ENCODE data around the gene CHST13. TPM values are rescaled to one million over a fixed set of nuclear protein-coding genes. Genes with fewer than 3 reads are reported as not detected.
"Not testable (repeated sequence)": the region's sequence is repeated elsewhere in the genome, so short reads cannot be mapped to it uniquely, and the experiment has no call there.

Gene CHST13
- total RNA-seq, 2 experiments from 2014 or later = not detected

DNA sequence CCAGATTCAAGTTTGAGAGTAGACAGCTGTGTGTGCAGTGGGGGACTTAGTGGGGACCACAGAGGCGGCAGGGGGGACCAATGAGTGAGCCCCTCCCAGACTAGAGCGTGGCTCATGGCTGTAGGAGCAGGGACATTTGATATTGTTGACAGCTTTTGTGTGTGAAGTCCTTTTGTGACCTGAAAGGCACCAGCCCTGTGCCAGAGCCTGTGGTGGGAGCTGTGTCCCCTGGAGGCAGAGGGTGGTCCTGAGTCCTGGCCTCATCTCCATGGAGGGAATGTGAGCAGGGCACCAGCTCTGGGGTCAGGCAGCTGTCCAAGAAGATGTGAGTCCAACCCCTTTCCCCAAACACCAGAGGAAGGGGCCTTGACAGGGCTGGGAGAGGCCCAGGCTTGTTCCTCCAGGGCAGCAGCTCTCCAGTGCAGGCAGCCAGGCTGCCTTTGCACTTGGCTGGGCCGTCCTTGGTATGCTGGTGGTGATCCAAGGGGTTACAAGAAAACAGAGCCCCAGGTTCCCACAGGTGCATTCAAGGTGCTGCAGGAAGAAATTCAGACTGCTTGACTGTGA is 44.9 kb downstream of the CHST13 start:
- H3K9me3 Mint-ChIP-seq (ENCODE audit: low read depth) = peaks cover 2% of the 10 kb centered on the region
- intact Hi-C loops (cut with DNase I, micrococcal nuclease) = no loop called here
- ChIA-PET CTCF (no interaction called here), POLR2A (no interaction called here)
- no peak for DNase-seq
- no peak for ATAC-seq
- peaks cover 9% of the 10 kb centered on the region for H3K27me3 Mint-ChIP-seq
- no peaks in the 10 kb centered on the region for H3K36me3 Mint-ChIP-seq (ENCODE audit: low read depth)
- H3K4me1 Mint-ChIP-seq = no peaks in the 10 kb centered on the region
- no peak overlapping the region for H3K27ac Mint-ChIP-seq
- H3K4me3 Mint-ChIP-seq = no peak overlapping the region

DNA sequence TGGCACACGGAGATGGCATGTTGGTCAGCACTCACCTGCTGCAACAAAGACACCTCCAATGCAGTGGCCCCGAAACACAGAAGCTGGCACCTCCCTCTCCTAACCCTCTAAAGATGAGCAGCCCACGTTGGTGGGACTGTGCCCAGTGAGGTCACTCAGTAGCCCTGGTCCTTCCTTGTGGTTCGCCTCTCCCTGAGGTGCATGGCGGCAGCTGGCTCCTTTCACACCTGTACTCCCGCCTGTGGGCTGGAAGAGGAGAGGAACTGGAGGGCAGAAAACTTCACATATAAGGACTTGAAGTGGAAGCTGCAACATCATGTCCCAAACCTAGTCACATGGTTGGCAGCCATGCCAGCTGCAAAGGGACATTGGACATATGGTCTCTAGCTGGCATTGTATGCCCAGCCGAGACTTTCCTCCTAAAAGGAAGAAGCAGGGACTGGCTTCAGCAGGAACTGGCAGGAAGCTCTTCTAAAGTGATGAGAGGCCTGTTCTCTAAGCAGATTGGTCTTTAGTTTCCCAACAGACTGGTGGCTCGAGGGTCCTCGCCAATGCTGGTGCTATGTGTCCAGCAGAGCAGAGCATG is 45.5 kb downstream of the CHST13 start:
- no peak for DNase-seq

DNA sequence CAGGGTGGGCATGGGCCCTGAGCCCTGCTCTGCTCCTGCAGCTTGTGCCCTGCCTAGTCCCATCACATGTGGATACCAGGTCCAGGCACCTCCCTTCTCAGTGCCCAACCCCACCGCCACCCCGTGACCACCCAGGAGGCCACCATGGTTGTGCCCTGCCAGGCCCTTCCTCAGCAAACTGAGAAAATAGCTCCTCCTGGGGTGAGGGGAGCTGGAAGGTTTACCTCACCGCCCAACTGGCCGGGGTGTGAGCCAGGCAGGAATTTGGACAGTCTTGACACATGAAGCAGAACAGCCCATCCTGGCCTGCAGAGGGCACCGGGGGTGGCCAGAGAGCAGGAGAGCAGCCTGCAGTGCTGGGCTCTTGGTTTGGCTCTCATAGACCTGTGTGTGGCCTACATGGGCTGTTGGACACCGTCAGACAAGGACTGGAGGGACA is 46.2 kb downstream of the CHST13 start:
- H3K27ac Mint-ChIP-seq = no peak overlapping the region
- peaks cover 7% of the 10 kb centered on the region for H3K27me3 Mint-ChIP-seq
- H3K4me3 Mint-ChIP-seq = no peak overlapping the region
- DNase-seq = no peak
- H3K36me3 Mint-ChIP-seq (ENCODE audit: low read depth) = no peaks in the 10 kb centered on the region
- H3K4me1 Mint-ChIP-seq = no peaks in the 10 kb centered on the region
- intact Hi-C loops (cut with DNase I, micrococcal nuclease) = no loop called here
- H3K9me3 Mint-ChIP-seq (ENCODE audit: low read depth) = peaks cover 2% of the 10 kb centered on the region
- ChIA-PET POLR2A (no interaction called here), CTCF (no interaction called here)
- ATAC-seq = no peak

More for the DNA sequence above, 45.5 kb downstream of the CHST13 start:
- peaks cover 2% of the 10 kb centered on the region for H3K9me3 Mint-ChIP-seq (ENCODE audit: low read depth)
- no peak overlapping the region for H3K4me3 Mint-ChIP-seq
- ChIA-PET CTCF (no interaction called here), POLR2A (no interaction called here)
- peaks cover 9% of the 10 kb centered on the region for H3K27me3 Mint-ChIP-seq
- no peak for ATAC-seq
- H3K27ac Mint-ChIP-seq = no peak overlapping the region
- intact Hi-C loops (cut with DNase I, micrococcal nuclease) = no loop called here
- no peaks in the 10 kb centered on the region for H3K4me1 Mint-ChIP-seq
- H3K36me3 Mint-ChIP-seq (ENCODE audit: low read depth) = no peaks in the 10 kb centered on the region

DNA sequence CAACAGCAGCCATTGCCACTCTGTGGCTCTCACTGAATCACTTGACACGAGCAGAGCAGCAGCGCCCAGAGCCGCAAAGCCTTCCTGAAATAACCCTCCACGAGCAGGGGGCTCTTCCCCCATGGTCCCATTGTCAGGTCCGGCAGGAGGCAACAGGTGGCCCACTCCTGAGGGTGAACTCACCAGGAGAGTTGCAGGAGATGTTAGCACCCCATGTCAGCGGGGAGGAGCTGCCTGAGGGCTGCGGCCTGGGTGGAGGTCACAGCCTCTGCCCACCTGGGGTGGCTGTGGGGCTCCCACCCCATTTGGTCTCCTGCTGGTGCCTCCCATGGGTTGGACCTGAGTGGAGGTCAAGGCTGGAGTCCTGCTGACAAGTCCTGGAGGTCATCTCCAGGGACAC is 47.1 kb downstream of the CHST13 start:
- intact Hi-C loops (cut with DNase I, micrococcal nuclease) = no loop called here
- ChIA-PET POLR2A (no interaction called here), CTCF (no interaction called here)
- Mint-ChIP-seq H3K27me3 (peaks cover 6% of the 10 kb centered on the region), H3K9me3 (ENCODE audit: low read depth) (no peaks in the 10 kb centered on the region), H3K36me3 (ENCODE audit: low read depth) (no peaks in the 10 kb centered on the region), H3K4me3 (no peak overlapping the region), H3K4me1 (no peaks in the 10 kb centered on the region), H3K27ac (no peak overlapping the region)
- no peak for DNase-seq
- ATAC-seq = no peak

DNA sequence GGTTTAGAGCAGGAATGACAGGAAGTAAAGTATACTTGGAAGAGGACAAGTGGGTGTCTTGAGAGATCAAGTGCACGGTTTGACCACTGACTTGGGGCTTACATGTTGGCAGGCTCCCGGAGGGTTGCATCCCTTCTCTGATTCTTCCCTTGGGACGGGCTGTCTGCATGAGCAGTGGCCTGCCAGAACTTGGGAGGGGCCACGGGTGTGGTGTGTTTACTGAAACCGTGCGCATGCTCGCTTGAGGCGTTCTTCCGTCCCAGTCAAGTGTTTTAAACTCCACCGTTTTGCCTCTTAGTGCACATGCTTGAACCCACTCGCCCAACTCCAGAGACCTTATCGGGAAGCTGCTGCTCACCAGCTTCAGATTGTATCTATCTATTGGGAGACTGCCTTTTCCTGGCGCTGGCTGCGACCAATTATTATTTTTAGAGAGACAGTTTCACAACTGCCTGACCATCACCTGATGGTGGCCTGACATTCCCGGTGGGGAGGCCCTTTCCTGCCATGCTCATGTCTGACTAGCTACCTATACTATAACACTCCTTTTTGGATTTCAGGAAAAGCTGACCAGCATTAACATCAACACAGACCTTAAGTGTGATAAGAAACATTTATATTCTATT is 49.6 kb downstream of the CHST13 start:
- no peaks in the 10 kb centered on the region for H3K36me3 Mint-ChIP-seq (ENCODE audit: low read depth)
- no peak for ATAC-seq
- intact Hi-C loops (cut with DNase I, micrococcal nuclease) = no loop called here

DNA sequence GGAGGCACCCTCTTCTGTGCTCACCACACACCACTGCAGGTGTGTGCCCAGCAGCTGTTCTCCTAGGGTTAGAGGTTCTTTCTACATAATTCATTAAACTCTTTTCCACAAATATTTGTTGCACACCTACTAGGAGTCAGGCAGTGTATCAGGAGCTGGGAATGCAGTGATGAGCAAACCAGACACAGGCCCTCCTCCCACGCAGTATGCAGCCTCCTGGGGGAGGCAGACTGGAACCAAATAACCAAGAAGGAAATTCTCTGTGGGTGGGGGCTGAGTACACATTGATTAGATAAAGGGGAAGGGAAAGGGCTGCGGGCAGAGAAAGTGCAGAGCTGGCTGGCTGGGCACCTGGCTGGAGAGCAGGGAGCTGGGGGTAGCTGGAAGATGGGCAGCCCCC is 53.3 kb downstream of the CHST13 start:
- no peak overlapping the region for H3K4me3 Mint-ChIP-seq
- intact Hi-C loops (cut with DNase I, micrococcal nuclease) = no loop called here
- ATAC-seq = no peak
- H3K36me3 Mint-ChIP-seq (ENCODE audit: low read depth) = no peaks in the 10 kb centered on the region
- POLR2A ChIA-PET = no interaction called here
- peaks cover 4% of the 10 kb centered on the region for H3K27me3 Mint-ChIP-seq
- no peaks in the 10 kb centered on the region for H3K9me3 Mint-ChIP-seq (ENCODE audit: low read depth)
- CTCF ChIA-PET = no interaction called here
- H3K27ac Mint-ChIP-seq = no peak overlapping the region
- H3K4me1 Mint-ChIP-seq = no peaks in the 10 kb centered on the region
- DNase-seq = no peak

More for the DNA sequence above, 49.6 kb downstream of the CHST13 start:
- no peak overlapping the region for H3K27ac Mint-ChIP-seq
- H3K27me3 Mint-ChIP-seq = peaks cover 4% of the 10 kb centered on the region
- no peak overlapping the region for H3K4me3 Mint-ChIP-seq
- H3K4me1 Mint-ChIP-seq = no peaks in the 10 kb centered on the region
- no peak for DNase-seq
- H3K9me3 Mint-ChIP-seq (ENCODE audit: low read depth) = no peaks in the 10 kb centered on the region
- CTCF ChIA-PET = no interaction called here
- POLR2A ChIA-PET = no interaction called here

DNA sequence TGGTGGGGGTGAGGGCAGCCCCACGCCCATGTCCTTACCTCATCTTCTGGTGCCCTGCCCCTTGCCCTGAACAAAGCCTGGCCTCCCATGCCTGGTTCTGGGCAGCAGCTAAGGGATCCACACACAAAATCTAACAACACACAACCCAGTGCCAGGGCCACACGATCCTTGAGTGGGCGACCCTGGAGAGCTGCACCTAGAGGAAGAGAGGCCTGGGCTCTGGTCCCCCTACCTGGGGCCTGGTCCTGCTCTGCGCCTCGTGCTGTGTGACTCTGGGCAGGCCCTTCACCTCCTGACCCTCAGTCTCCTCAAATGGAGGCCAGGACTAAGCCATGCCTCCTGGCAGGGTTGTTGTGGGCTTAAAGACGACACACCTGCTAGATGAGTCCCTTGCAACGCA is 54.7 kb downstream of the CHST13 start:
- ChIA-PET CTCF (no interaction called here), POLR2A (no interaction called here)
- DNase-seq (no peak), ATAC-seq (no peak)
- H3K27ac Mint-ChIP-seq = no peak overlapping the region
- intact Hi-C loops (cut with DNase I, micrococcal nuclease) = no loop called here
- no peaks in the 10 kb centered on the region for H3K36me3 Mint-ChIP-seq (ENCODE audit: low read depth)
- no peak overlapping the region for H3K4me3 Mint-ChIP-seq
- H3K27me3 Mint-ChIP-seq = peaks cover 2% of the 10 kb centered on the region
- no peaks in the 10 kb centered on the region for H3K9me3 Mint-ChIP-seq (ENCODE audit: low read depth)
- no peaks in the 10 kb centered on the region for H3K4me1 Mint-ChIP-seq

DNA sequence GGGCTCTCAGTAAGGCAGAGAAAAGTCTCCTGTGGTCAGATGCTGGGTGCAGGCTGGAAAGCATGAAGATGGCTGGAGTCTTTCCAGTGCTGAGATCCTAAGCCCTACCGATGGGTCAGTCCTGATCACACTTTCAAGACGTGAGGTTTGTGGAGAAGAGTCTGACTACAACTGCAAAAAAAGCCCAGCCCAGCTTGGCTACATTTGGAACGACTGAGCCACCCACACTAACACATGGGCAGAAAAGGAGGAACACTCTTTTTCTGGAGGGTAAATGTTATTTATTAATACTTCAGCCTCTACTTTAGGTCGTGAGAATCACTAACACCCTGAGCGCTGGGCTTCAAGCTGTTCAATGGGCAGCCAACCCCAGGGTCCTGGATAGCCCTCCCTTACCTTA is 56.8 kb downstream of the CHST13 start:
- no peaks in the 10 kb centered on the region for H3K4me1 Mint-ChIP-seq
- intact Hi-C loops (cut with DNase I, micrococcal nuclease) = no loop called here
- H3K27ac Mint-ChIP-seq = no peak overlapping the region
- ATAC-seq (no peak), DNase-seq (no peak)
- POLR2A ChIA-PET = no interaction called here
- CTCF ChIA-PET = no interaction called here
- no peak overlapping the region for H3K4me3 Mint-ChIP-seq
- peaks cover 4% of the 10 kb centered on the region for H3K9me3 Mint-ChIP-seq (ENCODE audit: low read depth)
- H3K36me3 Mint-ChIP-seq (ENCODE audit: low read depth) = no peaks in the 10 kb centered on the region
- peaks cover under 1% of the 10 kb centered on the region for H3K27me3 Mint-ChIP-seq

DNA sequence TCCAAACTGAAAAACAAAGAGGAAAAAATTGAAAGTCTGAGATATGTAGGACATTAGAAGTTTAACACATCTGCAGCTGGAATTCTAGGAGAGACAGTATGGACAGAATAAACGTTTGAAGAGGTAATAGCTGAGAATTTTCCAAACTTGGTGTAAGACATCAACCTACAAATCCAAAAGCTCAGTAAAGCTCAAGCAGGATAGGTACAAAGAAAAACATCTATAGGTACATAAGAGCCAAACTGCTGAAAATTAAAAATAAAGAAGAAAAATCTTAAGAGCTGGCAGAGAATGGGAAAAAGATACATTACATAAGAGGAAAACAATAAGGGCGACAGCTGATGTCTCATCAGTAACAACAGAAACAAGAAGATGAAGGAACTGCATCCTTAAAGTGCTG is 57.6 kb downstream of the CHST13 start:
- H3K36me3 Mint-ChIP-seq (ENCODE audit: low read depth) = no peaks in the 10 kb centered on the region
- ATAC-seq (no peak), DNase-seq (no peak)
- ChIA-PET POLR2A (no interaction called here), CTCF (no interaction called here)
- H3K9me3 Mint-ChIP-seq (ENCODE audit: low read depth) = peaks cover 4% of the 10 kb centered on the region
- no peak overlapping the region for H3K27ac Mint-ChIP-seq
- intact Hi-C loops (cut with DNase I, micrococcal nuclease) = no loop called here
- H3K4me1 Mint-ChIP-seq = no peaks in the 10 kb centered on the region
- H3K4me3 Mint-ChIP-seq = no peak overlapping the region
- no peaks in the 10 kb centered on the region for H3K27me3 Mint-ChIP-seq

DNA sequence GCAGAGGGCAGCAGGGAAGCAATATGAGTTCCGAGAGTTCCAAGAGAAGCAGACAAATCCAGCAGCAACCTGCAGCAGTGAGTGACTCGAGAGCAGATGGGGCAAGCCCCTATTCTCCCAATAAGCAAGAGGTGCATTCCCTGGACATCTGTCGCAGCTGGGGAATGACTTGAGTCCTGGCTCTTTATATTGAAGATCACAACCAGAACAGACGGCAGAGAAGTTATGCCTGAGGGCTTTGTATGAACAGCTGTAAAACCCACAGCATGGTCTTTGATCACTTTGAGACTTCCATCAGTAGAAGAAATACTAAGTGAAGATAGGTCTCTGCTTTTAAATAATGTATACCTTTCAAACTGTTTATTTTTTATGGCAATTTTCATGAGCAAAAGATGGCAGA is 58.4 kb downstream of the CHST13 start:
- no peak overlapping the region for H3K4me3 Mint-ChIP-seq
- no peaks in the 10 kb centered on the region for H3K27me3 Mint-ChIP-seq
- H3K9me3 Mint-ChIP-seq (ENCODE audit: low read depth) = peaks cover 6% of the 10 kb centered on the region
- intact Hi-C loops (cut with DNase I, micrococcal nuclease) = no loop called here
- POLR2A ChIA-PET = no interaction called here
- H3K36me3 Mint-ChIP-seq (ENCODE audit: low read depth) = no peaks in the 10 kb centered on the region
- CTCF ChIA-PET = no interaction called here
- DNase-seq (no peak), ATAC-seq (no peak)
- no peaks in the 10 kb centered on the region for H3K4me1 Mint-ChIP-seq
- no peak overlapping the region for H3K27ac Mint-ChIP-seq

DNA sequence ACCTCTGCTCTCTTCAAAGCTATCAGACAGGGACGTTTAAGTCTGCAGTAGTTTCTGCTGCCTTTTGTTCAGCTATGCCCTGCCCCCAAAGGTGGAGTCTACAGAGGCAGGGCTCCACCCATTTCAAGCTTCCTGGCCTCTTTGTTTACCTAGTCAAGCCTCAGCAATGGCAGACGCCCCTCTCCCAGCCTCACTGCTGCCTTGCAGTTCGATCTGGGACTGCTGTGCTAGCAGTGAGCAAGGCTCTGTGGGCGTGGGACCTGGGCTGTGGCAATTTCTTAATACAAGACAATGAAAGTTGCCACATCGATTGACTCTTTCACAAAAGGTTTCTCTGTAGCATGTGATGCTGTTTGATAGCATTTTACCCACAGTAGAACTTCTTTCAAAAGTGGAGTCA is 67.6 kb downstream of the CHST13 start:
- DNase-seq; intact Hi-C loops (cut with DNase I, micrococcal nuclease); H3K4me3 Mint-ChIP-seq; ATAC-seq; POLR2A ChIA-PET; H3K27me3 Mint-ChIP-seq; H3K36me3 Mint-ChIP-seq (ENCODE audit: low read depth); H3K27ac Mint-ChIP-seq; H3K4me1 Mint-ChIP-seq: not testable (repeated sequence)
- peaks cover 15% of the 10 kb centered on the region for H3K9me3 Mint-ChIP-seq (ENCODE audit: low read depth)
- CTCF ChIA-PET = interaction anchor here (0.8 kb wide), 1 partner anchor 1053 kb away, joined by 3 read pairs; no protein-coding TSS in a partner anchor

All from activated CD4-positive, alpha-beta T cell treated with anti-CD3 and anti-CD28 coated beads for 36 hours (primary cell).